Transverse colon (tissue), 4 donors: ENCODE data around the gene P2RX5.

ENCODE experiments used
- EP300 ChIP-seq: sonication (generic); formaldehyde crosslinking; IDR thresholded peaks from one replicate; pipeline ENCODE4 v1.6.1; 2017; ENCODE audit warnings: antibody characterized with exemption, low read depth
- POLR2A ChIP-seq: fragments of 450-650 bp; IDR thresholded peaks from one replicate; pipeline ENCODE4 v1.6.1; 2016; ENCODE audit warnings: antibody characterized with exemption, mild to moderate bottlenecking, moderate library complexity
- POLR2AphosphoS5 ChIP-seq, 3 donors: sonication (generic); formaldehyde crosslinking; IDR thresholded peaks; one replicate each; pipeline ENCODE4 v1.6.1; 2016; ENCODE audit warnings: antibody characterized with exemption in 3 of 3
- TF ChIP-seq, protein P1 (sequence below), 5 experiments: fragments of 200-600 bp in 3 of 5; fragments of 450-650 bp in 2 of 5; sonication (generic) in 3 of 5; IDR thresholded peaks; 1 replicate in 2 of 5; 2 replicates in 3 of 5; pipeline ENCODE4 v1.5.1; 2016 to 2017; ENCODE audit warnings: antibody characterized with exemption in 5 of 5, inconsistent platforms in 3 of 5, mild to moderate bottlenecking in 2 of 5, moderate library complexity in 1 of 5

DNA sequence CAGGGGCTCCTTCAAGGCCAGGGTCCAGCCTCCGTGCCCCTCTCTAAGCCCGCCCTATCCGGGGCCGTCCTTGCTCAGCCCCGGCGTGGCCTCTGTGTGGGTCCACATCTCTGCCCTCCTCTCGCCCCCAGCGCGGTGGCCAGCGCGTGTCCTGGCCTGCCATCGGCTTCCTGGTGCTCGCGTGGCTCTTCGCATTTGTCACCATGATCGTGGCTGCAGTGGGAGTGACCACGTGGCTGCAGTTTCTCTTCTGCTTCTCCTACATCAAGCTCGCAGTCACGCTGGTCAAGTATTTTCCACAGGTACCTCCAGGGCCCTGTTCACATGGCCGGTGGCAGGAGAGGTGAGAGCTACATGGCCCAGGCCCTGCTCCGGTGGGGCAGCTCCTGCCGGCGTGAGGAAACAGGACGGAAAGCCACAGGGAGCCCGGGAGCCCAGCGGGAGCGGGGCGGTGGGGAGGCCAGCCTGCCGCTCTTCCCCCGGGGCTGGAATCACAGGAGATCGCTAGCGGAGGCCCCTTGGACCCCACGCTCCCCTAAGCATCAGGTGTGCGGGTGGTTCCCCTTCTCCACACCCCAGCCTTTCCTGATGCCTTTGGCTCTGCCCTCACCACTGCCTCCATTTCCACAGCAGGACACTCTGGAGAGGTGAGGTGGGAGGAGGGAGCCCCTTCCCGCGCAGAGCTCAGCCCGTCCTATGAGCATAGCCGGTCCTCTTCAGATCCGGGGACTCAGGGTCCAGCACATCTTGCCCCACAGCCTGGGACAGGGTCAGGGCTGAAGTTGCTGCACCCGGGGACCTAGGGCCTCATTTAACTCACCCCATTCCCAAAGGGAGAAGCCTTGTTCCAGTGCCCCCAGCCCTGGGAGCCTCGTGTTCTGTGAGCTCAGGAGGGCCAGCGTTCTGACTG, 37.8 kb downstream of the P2RX5 start:
- TF ChIP-seq, protein P1, sequence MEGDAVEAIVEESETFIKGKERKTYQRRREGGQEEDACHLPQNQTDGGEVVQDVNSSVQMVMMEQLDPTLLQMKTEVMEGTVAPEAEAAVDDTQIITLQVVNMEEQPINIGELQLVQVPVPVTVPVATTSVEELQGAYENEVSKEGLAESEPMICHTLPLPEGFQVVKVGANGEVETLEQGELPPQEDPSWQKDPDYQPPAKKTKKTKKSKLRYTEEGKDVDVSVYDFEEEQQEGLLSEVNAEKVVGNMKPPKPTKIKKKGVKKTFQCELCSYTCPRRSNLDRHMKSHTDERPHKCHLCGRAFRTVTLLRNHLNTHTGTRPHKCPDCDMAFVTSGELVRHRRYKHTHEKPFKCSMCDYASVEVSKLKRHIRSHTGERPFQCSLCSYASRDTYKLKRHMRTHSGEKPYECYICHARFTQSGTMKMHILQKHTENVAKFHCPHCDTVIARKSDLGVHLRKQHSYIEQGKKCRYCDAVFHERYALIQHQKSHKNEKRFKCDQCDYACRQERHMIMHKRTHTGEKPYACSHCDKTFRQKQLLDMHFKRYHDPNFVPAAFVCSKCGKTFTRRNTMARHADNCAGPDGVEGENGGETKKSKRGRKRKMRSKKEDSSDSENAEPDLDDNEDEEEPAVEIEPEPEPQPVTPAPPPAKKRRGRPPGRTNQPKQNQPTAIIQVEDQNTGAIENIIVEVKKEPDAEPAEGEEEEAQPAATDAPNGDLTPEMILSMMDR (IDR thresholded peaks at IDR 0.05), result no peak
- no peak for TF ChIP-seq POLR2AphosphoS5 (IDR thresholded peaks at IDR 0.05)
- peak; percentile 7 for TF ChIP-seq POLR2A
- no peak for TF ChIP-seq EP300
